Endothelial cell (in vitro differentiated cells): ENCODE measurements around the gene SERPINB4. TPM values are rescaled to one million over a fixed set of nuclear protein-coding genes. Genes with fewer than 3 reads are reported as not detected.

Source experiments
- DNase-seq: peaks from one replicate; pipeline ENCODE4 v3.0.0; 2021; ENCODE audit warnings: low spot score
- H3K27ac Mint-ChIP-seq: one replicate; pipeline ENCODE4 v1.8.0; 2021; ENCODE audit warnings: mixed read lengths, inconsistent platforms; ENCODE audit not compliant: unreplicated experiment
- H3K27me3 Mint-ChIP-seq: one replicate; pipeline ENCODE4 v1.8.0; 2021; ENCODE audit warnings: mild to moderate bottlenecking, moderate library complexity, mixed read lengths, inconsistent platforms; ENCODE audit not compliant: unreplicated experiment
- H3K36me3 Mint-ChIP-seq: one replicate; pipeline ENCODE4 v1.8.0; 2021; ENCODE audit warnings: mild to moderate bottlenecking, low read depth, mixed read lengths, inconsistent platforms; ENCODE audit not compliant: unreplicated experiment
- H3K4me1 Mint-ChIP-seq: one replicate; pipeline ENCODE4 v1.8.0; 2021; ENCODE audit warnings: mild to moderate bottlenecking, mixed read lengths, inconsistent platforms; ENCODE audit not compliant: unreplicated experiment
- H3K4me3 Mint-ChIP-seq: one replicate; pipeline ENCODE4 v1.8.0; 2021; ENCODE audit warnings: mild to moderate bottlenecking, mixed read lengths, inconsistent platforms; ENCODE audit not compliant: unreplicated experiment
- H3K9me3 Mint-ChIP-seq: one replicate; pipeline ENCODE4 v1.8.0; 2021; ENCODE audit warnings: mixed read lengths, inconsistent platforms; ENCODE audit not compliant: unreplicated experiment
- CTCF ChIP-seq: fragments of 200-600 bp; sonication (generic); IDR thresholded peaks from one replicate; pipeline ENCODE4 v1.5.0; 2021; ENCODE audit warnings: antibody characterized with exemption; ENCODE audit not compliant: unreplicated experiment
- total RNA-seq: library from RNA; stranded (reverse); fragmentation: NEBNext Ultra II Directional; extraction: Animal tissue kit (Norgen Biotek cat#: 25700); gene quantifications from one replicate; pipeline ENCODE4 v1.2.1, GENCODE V29; 2021; ENCODE audit not compliant: unreplicated experiment

SERPINB4 gene
- total RNA-seq, 1 donor from 2014 or later: 0.41 TPM

- H3K9me3 Mint-ChIP-seq: no peaks in the 10 kb centered on the region
- no peaks in the 10 kb centered on the region for H3K4me1 Mint-ChIP-seq
- H3K36me3 Mint-ChIP-seq: no peaks in the 10 kb centered on the region
- DNase-seq: no peak
- TF ChIP-seq CTCF: no peak
- peaks cover 3% of the 10 kb centered on the region for H3K27me3 Mint-ChIP-seq
- no peak overlapping the region for H3K27ac Mint-ChIP-seq
- no peak overlapping the region for H3K4me3 Mint-ChIP-seq
Measured at GRCh38 chr18:63590373-63590772, 53.7 kb downstream of the SERPINB4 start.

GRCh38 chr18:63588909-63589308, 55.1 kb downstream of the SERPINB4 start:
- Mint-ChIP-seq H3K4me1 (no peaks in the 10 kb centered on the region), H3K27me3 (peaks cover 3% of the 10 kb centered on the region), H3K4me3 (no peak overlapping the region), H3K27ac (no peak overlapping the region), H3K36me3 (no peaks in the 10 kb centered on the region), H3K9me3 (no peaks in the 10 kb centered on the region)
- no peak for DNase-seq
- TF ChIP-seq CTCF: no peak

Other genes with a start within 250 kb of the SERPINB4 start
- 43.1 TPM for gene VPS4B, start 221.8 kb downstream of the SERPINB4 start, total RNA-seq
- not detected for gene SERPINB5, start 167.3 kb downstream of the SERPINB4 start, total RNA-seq
- not detected for gene SERPINB12, start 101.9 kb downstream of the SERPINB4 start, total RNA-seq
- gene SERPINB13, start 56.9 kb downstream of the SERPINB4 start, total RNA-seq: not detected
- not detected for gene SERPINB3, start 17.6 kb upstream of the SERPINB4 start, total RNA-seq
- not detected for gene SERPINB11, start 58.7 kb upstream of the SERPINB4 start, total RNA-seq
- gene SERPINB7, start 131.2 kb upstream of the SERPINB4 start, total RNA-seq: not detected
- not detected for gene SERPINB2, start 243.4 kb upstream of the SERPINB4 start, total RNA-seq